ENCODE data around the gene MID1. TPM values are rescaled to one million over a fixed set of nuclear protein-coding genes. Genes with fewer than 3 reads are reported as not detected.
A peak's percentile ranks its signal among the peaks of the same experiment; 100 is the strongest.
"Not testable (repeated sequence)": the region's sequence is repeated elsewhere in the genome, so short reads cannot be mapped to it uniquely, and the experiment has no call there.

The MID1 gene
- total RNA-seq, 1 donor from 2014 or later: 32.8 TPM

GRCh38 chrX:10597871-10598270 lies 22.5 kb downstream of the MID1 start:
- intact Hi-C loops (cut with DNase I): no loop called here
- H3K36me3 ChIP-seq: no peaks in the 10 kb centered on the region
- DNase-seq (ENCODE audit: low spot score in 2 of 2): no peak
- H3K4me3 ChIP-seq: no peak overlapping the region
- no peak for TF ChIP-seq CTCF (IDR thresholded peaks at IDR 0.05)
- no peaks in the 10 kb centered on the region for H3K27me3 ChIP-seq
- H3K27ac ChIP-seq: no peak overlapping the region
- no peaks in the 10 kb centered on the region for H3K9me3 ChIP-seq
- H3K4me1 ChIP-seq: no peaks in the 10 kb centered on the region

GRCh38 chrX:10591363-10592335 lies 28.7 kb downstream of the MID1 start:
- no peaks in the 10 kb centered on the region for H3K4me1 ChIP-seq

GRCh38 chrX:10589787-10590186 lies 30.6 kb downstream of the MID1 start:
- H3K27ac ChIP-seq; H3K27me3 ChIP-seq; H3K4me1 ChIP-seq; intact Hi-C loops (cut with DNase I); H3K36me3 ChIP-seq; H3K9me3 ChIP-seq; H3K4me3 ChIP-seq; DNase-seq (ENCODE audit: low spot score in 2 of 2): not testable (repeated sequence)

More at GRCh38 chrX:10591363-10592335, 28.7 kb downstream of the MID1 start:
- no peak for TF ChIP-seq CTCF (IDR thresholded peaks at IDR 0.05)
- intact Hi-C loops (cut with DNase I): no loop called here
- no peak overlapping the region for H3K27ac ChIP-seq
- no peak for DNase-seq (ENCODE audit: low spot score in 2 of 2)
- no peak overlapping the region for H3K4me3 ChIP-seq
- H3K27me3 ChIP-seq: no peaks in the 10 kb centered on the region
- no peaks in the 10 kb centered on the region for H3K36me3 ChIP-seq
- no peaks in the 10 kb centered on the region for H3K9me3 ChIP-seq

- Histone ChIP-seq H3K9me3 (peaks cover 0 to 8% of the 10 kb centered on the region in 2 donors), H3K27me3 (no peaks in the 10 kb centered on the region), H3K4me3 (no peak overlapping the region), H3K27ac (no peak overlapping the region), H3K4me1 (no peaks in the 10 kb centered on the region), H3K36me3 (no peaks in the 10 kb centered on the region)
- intact Hi-C loops (cut with DNase I): no loop called here
- no peak for DNase-seq (ENCODE audit: low spot score in 2 of 2)
- TF ChIP-seq CTCF (IDR thresholded peaks at IDR 0.05): no peak
These were observed 31.3 kb downstream of the MID1 start for GRCh38 chrX:10589098-10589497.

- intact Hi-C loops (cut with DNase I): not testable (repeated sequence)
These were observed 35.5 kb downstream of the MID1 start for GRCh38 chrX:10584882-10585281.

GRCh38 chrX:10582945-10583344 lies 37.4 kb downstream of the MID1 start:
- no peak overlapping the region for H3K4me3 ChIP-seq
- TF ChIP-seq CTCF (IDR thresholded peaks at IDR 0.05): no peak
- H3K27ac ChIP-seq: peak overlapping the region in 1 of 2 donors; percentile 17
- no peaks in the 10 kb centered on the region for H3K36me3 ChIP-seq
- peaks cover 0 to under 1% of the 10 kb centered on the region in 2 donors for H3K4me1 ChIP-seq
- intact Hi-C loops (cut with DNase I): no loop called here
- no peak for DNase-seq (ENCODE audit: low spot score in 2 of 2)
- no peaks in the 10 kb centered on the region for H3K27me3 ChIP-seq
- peaks cover 0 to 17% of the 10 kb centered on the region in 2 donors for H3K9me3 ChIP-seq

More at GRCh38 chrX:10584882-10585281, 35.5 kb downstream of the MID1 start:
- DNase-seq (ENCODE audit: low spot score in 2 of 2); H3K4me3 ChIP-seq; H3K27ac ChIP-seq; H3K27me3 ChIP-seq; H3K4me1 ChIP-seq; H3K36me3 ChIP-seq: not testable (repeated sequence)
- peaks cover 0 to 17% of the 10 kb centered on the region in 2 donors for H3K9me3 ChIP-seq

All from ascending aorta (tissue), 2 donors.